Measurements from ENCODE around the gene HOXB5.

HOXB5 gene

GRCh38 chr17:48617471-48618255 lies 24.1 kb upstream of the HOXB5 start:
- no peak for DNase-seq (ENCODE audit: insufficient read length, low spot score)
- no peak for FAIRE-seq
- no peak for TF ChIP-seq CTCF (IDR thresholded peaks at IDR 0.05; ENCODE audit: insufficient read depth, missing control alignments)

- FAIRE-seq (no peak), DNase-seq (ENCODE audit: insufficient read length, low spot score) (no peak)
- TF ChIP-seq CTCF (IDR thresholded peaks at IDR 0.05; ENCODE audit: insufficient read depth, missing control alignments), result no peak
Observed at GRCh38 chr17:48616717-48617470, 23.3 kb upstream of the HOXB5 start.

- FAIRE-seq (no peak), DNase-seq (ENCODE audit: insufficient read length, low spot score) (no peak)
- no peak for TF ChIP-seq CTCF (IDR thresholded peaks at IDR 0.05; ENCODE audit: insufficient read depth, missing control alignments)
Observed at GRCh38 chr17:48615963-48616716, 22.6 kb upstream of the HOXB5 start.

GRCh38 chr17:48615047-48615962 lies 21.7 kb upstream of the HOXB5 start, which contains the start of gene HOXB8:
HOXB8 (minus strand) TSS chr17:48615292; CDS start chr17:48614704, 588 bp downstream.
- FAIRE-seq (no peak), DNase-seq (ENCODE audit: insufficient read length, low spot score) (no peak)
- no peak for TF ChIP-seq CTCF (IDR thresholded peaks at IDR 0.05; ENCODE audit: insufficient read depth, missing control alignments)

GRCh38 chr17:48613862-48614694 lies 20.5 kb upstream of the HOXB5 start:
- TF ChIP-seq CTCF (IDR thresholded peaks at IDR 0.05; ENCODE audit: insufficient read depth, missing control alignments), result no peak
- DNase-seq (ENCODE audit: insufficient read length, low spot score) (no peak), FAIRE-seq (no peak)
